Erythroblast (primary cell): ENCODE results near the gene TMEM61.

Experiments used
- GATA1 ChIP-seq: IDR thresholded peaks from 2 replicates; pipeline ENCODE4 v1.6.1; 2011; ENCODE audit warnings: low read depth, mild to moderate bottlenecking, control low read depth, low read length, moderate library complexity
- POLR2A ChIP-seq: IDR thresholded peaks from 2 replicates; pipeline ENCODE4 v1.6.1; 2011; ENCODE audit warnings: mild to moderate bottlenecking, low read length

GRCh38 chr1:55006931-55007330 is 26.5 kb downstream of the TMEM61 start:
- TF ChIP-seq POLR2A (no peak), GATA1 (no peak)
